Skeletal muscle cell (primary cell): ENCODE measurements around the gene DEGS2.

Experiments
- DNase-seq: peaks from one replicate; pipeline ENCODE4 v3.0.0-alpha.2; 2010; ENCODE audit warnings: low read depth
- H3K4me3 ChIP-seq: 2 replicates; pipeline ENCODE4 v1.5.1; 2011; ENCODE audit warnings: low read depth, mild to moderate bottlenecking, control low read depth, low read length, moderate library complexity

Gene DEGS2

DNA sequence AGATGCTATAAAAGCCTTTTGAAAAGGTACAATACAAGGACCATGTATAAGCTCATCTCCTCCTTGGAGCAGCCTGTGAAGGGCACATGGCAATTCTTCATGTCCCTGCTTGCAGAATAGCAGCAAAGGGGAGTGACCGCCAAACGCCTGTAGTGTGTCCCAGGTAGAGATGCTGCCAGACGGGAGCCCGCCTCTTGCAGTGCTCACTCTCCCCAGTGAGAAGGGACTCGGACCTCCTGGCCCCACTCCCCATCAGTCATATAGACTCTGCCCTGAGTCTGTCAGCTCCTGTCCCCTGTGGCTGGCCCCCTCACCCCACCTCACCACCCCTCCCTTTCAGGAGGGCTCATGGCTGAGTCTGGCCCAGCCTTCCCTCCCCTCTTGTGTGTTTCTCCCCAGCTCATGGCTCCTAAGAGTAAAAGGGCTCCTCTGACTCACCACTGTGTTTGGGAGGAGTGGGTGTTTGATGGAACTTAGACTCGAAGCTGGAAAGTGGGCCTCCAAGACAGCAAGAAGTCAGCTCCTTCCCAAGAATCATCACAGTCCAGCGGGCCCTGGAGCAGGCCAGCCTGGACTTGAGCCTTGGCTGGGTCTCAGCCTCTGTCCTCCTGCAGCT, 40.9 kb downstream of the DEGS2 start:
- no peak overlapping the region for H3K4me3 ChIP-seq
- DNase-seq, result no peak

DNA sequence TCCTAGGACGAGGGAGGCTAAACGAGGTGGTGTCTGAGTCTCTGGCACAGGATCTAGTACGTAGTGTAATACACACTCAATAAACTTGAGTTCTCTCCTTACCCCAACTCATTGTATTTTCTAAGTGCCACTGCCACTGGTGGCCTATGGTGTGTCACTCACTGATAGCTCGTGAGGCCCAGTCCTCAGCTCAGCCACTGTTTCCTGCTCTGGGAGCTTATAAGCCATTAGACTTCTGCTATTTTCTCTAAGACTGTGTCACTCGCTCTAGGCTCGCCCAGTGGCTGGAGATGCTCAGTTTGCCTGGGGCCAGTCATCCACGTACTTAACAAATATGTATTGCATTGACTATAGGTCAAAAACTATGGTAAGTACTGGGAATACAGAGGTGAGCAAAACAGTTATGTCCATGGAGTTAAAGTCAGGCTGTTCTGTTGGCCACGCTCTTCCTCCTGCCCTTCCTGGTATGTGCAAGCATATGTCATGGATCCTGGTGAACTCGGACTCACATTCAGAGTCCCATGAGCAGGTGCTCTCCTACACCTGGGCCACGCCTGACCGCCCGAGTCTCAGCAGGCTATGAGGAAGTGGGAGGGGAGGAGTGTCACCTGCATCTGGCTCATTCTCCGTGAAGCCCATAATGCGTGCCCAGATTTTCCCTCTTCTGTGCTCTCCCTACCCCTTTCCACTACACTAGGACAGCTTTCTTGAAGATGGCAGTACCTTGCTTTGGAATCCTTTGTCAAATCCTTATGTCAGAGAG, 41.6 kb downstream of the DEGS2 start:
- no peak overlapping the region for H3K4me3 ChIP-seq
- DNase-seq, result no peak

DNA sequence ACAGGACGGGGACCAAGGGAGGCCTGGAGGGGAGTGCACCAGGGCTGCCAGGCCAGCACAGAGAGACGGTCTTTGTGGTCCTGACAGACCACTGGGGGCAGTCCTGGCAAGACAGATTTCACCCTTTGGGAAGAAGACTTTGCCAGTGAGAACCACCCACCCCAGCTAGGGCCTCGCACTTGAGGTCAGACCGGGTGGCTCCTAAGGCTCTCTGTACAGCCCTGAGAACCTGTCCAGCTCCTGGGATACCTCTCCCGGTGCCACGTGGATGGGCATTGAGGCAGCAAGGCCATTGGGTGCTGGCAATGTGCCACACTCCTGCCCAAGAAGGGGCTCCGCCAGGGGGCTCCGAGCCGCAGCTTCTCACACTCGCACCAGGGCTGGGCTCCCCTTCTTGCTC, 42.4 kb downstream of the DEGS2 start:
- no peak overlapping the region for H3K4me3 ChIP-seq
- no peak for DNase-seq

DNA sequence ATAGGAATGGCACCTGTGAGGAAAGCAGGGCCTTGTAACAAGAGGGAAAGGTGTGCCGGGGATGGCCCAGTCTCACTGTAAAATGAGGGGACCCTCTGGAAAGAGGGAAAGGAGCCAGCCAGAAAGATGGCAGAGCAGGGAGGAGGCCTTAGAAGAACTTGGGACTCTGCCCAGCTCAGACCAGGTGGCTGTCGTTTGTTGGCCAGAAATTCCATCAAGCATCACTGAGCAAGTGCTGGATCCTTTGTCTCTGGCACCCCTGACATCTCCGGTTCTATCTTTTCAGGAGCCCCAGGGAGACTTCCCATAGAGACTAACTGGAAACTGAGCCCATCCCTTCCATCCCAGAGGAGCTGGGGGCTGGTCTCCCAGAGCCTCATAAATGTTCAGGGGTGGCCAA, 43.3 kb downstream of the DEGS2 start:
- no peak overlapping the region for H3K4me3 ChIP-seq
- DNase-seq, result no peak

DNA sequence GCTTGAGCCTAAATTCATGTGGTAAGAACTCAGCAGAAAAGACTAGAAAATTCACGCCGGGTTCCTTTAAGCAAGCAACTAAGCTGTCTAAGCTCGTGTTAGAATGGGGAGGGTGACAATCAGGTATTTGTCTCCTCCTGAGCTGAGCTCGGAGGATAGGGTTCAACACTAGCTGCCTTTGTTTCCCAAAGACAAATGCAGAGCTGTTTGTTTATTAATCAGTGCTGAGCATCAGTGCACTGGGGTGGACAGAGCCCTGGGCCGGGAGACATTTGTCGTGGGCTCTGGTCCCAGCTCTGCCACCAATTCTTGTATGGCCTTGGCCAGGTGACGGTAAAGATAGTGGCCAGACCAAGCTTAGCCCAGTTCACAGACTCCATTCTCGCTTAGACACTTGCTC, 43.7 kb downstream of the DEGS2 start:
- no peak for DNase-seq
- H3K4me3 ChIP-seq, result no peak overlapping the region

DNA sequence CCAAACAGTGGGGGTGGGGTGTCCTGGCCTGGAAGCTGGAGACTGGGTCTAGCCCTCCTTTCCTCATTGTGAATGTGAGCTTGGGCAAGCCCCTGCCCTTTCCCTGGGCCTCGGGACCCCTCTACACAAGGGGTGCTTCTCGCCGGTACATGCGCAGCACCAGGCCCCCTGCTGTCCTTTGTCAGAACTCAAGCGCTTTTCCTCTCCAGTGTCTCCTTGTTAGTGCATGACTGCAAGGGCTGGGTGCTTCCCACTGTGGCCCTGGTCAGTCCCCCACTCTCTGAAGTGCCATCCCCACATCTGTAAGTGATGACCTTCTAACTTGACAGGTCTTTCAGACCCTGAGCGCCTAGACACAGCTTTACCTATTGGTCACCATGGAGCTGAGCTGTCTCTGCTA, 44.2 kb downstream of the DEGS2 start:
- DNase-seq, result no peak

DNA sequence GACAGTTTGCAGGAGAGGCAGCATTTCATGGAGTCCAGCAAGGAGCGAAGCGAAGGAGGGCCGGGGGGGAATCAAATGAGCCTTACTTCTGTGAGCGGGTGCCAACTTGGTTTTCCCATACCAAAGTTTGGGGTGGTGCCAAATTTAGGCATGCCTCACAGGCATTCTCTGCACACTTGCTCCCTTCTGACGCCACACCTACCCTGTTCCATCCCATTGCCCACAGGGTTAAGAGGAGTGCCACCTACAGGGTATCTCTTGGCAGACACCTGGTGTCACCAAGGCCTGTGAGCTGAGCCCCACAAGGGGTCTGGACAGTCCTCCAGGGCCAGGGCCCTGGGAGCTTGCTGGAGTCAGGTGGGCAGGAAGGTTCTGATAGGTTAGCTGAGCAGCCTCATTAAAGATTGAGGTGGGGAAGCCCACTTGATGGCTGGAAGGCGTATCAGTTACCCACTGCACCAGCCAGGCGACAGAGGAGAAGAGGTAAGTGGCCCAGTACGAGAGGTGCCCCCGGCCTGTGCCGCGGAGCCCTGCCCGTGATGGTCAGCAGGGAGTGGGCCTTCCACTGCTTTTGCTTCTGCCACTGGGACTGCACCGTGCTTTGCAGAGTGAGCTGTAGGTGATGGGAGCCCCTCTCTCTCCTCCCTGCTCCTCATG, 45.2 kb downstream of the DEGS2 start:
- DNase-seq, result no peak
- no peak overlapping the region for H3K4me3 ChIP-seq

More for the DNA sequence above, 44.2 kb downstream of the DEGS2 start:
- no peak overlapping the region for H3K4me3 ChIP-seq

DNA sequence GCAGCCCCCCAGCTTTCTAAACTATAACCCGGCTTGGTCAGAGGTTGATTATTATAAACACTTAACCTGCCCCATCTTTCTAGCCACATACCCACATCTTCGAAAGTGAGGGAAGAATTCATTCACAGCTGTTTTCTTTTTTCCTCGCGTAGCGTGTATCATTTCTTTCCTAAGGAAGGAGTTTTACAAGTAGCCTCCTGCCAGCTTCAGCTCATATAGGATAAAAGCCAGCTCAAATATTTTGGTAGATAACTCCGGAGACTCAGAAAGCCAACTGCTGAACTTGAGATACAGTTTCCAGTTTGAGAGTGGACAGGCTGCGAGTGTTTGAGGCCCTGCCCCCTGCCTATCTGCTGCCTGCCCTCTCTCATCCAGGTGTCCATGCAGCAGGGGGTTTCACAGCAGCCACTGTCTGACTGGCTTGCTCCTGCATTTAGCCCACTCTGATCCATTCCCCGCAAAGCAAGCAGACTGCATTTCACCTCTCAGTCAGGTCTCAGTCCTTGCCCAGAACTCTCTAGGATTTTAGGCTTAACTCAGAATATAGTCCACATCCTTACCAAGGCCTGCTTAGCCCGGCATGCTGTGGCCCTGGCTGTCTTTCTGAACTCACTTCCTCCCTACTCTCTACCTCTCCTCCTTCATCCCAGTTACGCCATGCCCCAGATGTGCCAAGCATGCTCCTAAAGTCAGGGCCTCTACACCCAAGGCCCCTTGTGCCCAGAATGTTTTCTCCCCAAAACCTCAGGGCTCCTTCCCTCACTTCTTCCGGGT, 47.3 kb downstream of the DEGS2 start:
- DNase-seq, result no peak
- H3K4me3 ChIP-seq, result no peak overlapping the region

DNA sequence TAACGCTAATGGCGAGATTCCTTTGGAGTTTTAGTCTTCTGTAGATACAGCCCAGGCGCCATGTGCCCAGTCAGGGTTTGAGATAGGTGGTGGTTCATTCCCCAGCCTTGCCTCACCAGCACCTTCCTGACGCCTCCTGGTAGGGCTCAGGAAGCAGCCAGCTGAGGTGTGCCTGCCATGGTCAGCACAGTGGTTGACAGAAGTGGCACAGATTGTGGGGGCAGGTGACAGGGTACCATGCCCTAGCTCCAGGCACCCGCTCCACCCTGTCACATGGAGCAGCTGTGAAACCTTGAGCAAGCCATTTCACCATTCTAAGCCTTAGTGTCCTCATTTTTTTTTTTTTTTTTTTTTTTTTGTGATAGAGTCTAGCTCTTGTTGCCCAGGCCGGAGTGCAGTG, 48.6 kb downstream of the DEGS2 start:
- DNase-seq, result no peak

DNA sequence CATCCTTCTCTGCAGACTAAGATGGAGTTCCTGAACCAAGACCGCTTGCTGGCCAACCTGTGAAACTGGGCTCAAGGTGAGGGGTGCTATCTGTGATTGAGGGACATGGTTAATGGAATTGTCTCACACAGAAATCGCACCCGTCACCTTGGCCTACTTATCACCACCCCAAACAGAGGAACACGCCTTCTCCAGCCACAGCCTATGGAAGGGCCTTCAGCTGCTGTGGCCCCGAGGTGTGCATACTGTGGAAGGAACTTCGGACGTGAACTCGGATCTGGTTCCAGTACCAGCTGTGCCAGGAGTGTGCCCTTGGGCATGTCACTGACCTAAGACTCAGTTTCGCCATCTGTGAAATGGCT, 49.9 kb downstream of the DEGS2 start:
- no peak overlapping the region for H3K4me3 ChIP-seq
- no peak for DNase-seq

More for the DNA sequence above, 48.6 kb downstream of the DEGS2 start:
- no peak overlapping the region for H3K4me3 ChIP-seq

DNA sequence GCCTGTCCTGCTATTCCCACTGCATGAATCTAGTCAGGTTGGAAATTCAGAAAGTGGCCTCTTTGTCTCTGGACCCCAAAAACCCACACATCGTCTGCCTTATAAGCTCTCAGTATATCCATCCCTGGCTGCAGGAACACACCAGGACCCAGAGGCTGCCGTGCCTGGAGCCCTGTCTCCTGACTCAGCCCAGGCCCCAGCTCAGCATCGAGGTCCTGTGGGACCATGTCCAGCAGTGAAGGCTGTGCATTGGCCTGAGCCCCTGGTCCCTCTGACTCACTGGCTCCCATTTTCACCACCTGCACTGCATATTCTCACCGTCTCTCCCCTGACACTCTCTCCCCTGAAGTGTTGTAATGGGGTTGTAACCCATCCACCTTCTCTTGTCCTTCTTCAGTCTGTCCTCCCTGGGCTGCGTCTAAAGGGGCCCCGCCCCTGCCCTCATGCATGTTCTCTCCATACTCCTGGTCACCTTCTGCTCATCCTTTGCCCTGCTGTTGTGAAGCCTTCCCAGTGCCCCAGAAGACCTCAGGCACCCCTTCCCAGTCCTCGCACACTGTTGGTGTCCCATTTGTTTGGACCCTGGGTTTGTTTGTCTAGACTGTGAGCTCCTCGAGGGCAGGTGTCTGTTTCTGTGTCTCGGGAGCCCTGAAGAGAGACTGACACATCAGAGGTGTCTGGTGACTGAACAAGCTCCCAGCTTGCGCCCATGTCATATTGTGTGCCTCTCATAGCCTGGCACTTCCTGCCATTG, 50.4 kb downstream of the DEGS2 start:
- DNase-seq, result no peak

DNA sequence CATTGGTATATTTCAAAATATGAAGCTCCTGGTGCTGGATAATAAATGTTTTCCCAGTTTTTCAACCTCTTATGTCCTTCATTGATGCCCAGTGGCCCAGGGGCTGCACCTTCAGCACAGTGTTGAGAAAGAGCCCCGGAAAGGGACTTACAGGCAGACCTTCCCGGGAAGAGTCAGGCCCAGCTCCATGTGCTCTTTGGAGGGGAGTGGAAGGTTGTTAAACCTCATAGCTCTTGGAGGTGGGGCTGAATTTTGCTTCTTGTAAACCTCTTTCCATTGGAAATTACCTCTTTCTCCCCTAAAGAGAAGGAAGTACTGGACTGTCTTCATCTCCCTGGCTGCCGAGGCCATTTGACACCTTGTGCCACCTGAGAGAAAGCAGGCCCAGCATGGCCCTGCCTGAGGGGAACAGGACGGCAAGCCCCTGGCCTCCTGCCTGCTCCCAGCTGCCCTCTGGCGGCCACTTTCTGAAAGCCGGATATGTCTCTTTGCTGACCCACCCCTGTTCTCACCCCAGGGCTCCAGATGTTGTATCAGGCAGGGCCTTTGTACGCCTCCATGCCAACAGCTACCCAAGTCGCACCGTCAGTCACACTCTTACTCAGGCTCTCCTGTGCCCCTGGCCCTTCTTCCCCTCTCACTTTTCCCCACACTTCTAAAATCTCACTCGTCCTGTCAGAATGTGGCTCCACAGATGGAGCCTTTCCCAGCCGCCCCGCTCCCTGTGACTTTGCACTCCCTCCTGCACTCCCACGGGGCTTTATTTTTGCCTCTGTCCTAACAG, 51.2 kb downstream of the DEGS2 start:
- DNase-seq, result no peak

More for the DNA sequence above, 50.4 kb downstream of the DEGS2 start:
- H3K4me3 ChIP-seq, result no peak overlapping the region

DNA sequence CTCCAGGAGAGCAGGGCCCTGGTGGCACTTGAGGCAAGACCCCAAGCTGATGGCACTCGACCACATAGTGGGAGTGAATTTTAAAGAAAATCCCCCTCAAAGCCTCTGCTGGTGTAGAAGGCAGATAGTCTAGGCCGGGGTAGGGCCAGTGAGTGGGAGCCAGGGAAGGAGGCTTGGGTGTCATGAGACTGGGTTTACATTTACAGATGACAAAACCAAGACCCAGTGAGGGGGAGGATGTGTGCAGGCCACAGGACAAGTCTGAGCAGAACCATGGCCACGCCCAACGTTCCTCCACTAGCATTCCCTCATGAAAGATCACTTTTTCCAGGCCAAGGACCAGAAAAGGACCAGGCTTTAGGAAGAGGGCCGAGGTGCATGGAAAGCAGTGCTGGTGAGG, 52.2 kb downstream of the DEGS2 start:
- H3K4me3 ChIP-seq, result no peak overlapping the region
- DNase-seq, result no peak

More for the DNA sequence above, 51.2 kb downstream of the DEGS2 start:
- H3K4me3 ChIP-seq, result no peak overlapping the region

DNA sequence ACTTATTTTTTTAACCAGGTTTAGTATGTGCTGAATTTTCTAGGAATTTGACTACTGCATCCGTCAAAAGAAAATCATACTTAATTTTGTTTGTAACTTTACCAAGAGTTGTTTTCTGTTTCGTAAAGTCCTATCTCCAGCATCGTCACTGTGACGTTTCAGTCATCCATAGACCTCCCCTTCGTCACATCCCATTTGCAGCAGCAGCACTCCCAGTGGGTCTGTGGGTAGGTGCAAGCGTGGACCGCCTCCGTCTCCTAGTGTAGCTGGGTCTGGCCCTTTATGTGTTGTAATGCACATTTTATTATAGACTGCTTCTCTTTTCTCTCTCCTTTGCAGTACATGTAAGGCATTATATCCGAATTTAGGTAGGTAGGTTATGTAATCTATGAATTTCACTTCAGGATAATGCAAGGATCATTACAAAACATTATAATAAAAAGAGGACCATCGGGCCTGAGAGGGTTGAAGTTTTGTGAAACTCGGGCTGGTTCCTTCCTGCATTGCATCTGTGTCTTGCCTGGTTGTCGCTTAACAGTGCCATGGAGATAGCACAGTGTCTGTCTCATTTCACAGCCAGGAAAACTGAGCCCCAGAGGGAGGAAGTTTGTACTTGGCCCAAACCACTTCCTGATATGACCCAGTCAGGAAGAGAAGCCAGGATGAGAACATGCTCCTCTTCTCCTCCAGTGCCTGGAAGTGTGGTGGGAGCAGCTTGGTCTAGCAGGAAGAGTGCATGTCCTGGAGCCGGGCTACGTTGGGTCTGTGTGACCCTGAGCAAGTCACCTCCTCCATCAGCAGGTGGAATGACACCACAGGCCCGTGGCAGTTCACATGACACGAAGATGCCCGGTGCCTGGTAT, 53.0 kb downstream of the DEGS2 start:
- no peak for DNase-seq

DNA sequence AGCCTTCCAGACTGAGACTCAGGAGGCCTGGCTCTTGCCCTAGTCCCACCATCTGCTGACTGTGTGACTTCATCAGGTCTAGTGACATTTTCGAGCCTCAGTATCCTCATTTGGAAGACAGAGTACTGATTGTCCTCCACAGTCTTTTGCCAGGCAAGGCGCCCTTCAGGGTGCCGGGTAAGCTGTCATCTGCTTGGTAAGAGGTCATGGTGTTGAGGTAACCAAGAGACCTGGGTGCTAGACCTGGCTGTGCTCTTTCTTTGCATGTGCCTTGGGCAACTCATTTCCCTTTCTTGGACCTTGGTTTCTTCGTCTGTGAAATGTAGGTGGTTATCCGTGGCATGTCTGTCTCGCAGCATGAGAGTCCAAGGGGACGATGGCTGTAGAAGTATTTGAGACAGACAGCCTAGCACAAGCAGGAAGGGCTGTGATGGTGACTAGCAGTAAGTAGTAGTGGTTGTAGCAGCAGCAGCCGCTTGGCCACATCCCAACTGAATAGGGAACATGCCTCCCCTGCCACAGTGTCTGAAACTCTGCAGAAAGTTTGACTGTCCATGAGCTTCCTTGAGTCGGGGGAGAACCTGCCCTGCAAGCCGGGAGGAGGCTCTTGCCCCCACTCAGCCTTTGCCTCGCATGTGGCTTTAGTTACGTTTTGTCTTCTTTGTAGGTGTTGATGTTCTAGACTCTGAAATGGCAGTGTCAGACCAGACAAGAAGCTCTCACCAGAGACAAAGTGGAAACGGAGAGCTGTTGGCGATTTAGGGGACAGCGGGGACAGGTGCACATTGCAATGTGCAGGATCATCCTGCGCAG, 53.9 kb downstream of the DEGS2 start:
- no peak for DNase-seq
- no peak overlapping the region for H3K4me3 ChIP-seq

More for the DNA sequence above, 53.0 kb downstream of the DEGS2 start:
- no peak overlapping the region for H3K4me3 ChIP-seq

DNA sequence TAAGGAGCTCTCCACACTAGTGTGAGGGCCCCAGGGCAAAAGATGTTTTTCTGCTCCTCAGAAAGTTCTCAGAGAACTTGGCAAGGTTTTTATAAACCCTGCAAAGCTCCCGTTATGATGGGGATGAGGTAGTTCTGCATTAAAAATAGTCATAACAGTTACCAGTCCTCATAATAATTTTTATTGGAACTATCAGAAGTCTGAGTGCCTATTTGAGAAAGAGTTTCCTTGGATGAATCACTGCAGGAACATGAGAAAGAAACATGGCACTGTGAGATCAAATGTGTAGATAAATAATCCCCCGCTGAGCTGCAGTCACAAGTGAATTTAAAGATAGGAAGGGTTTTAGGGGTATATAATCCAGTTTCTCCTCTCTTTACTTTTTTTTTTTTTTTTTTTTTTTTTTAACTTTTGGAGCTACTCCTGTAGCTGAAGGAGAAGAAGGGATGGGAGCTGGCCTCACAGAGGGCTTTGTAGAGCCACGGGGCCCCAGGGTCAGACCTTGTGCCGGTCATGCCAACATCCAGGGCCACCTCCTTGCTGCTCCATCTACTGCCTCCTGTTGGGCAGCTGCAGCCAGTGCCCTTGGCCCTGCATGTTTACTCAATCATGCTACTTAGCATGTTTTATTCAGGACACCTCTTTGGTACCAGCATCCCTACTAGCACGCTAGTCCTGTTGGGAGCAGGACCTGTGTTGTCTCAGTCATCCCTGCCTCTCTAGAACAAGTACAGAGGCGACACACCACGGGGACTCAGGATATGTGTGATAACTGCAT, 54.7 kb downstream of the DEGS2 start:
- no peak for DNase-seq

More for the DNA sequence above, 54.7 kb downstream of the DEGS2 start:
- H3K4me3 ChIP-seq, result no peak overlapping the region
